ENCODE data around the gene GPR148.

The GPR148 gene

GRCh38 chr2:130760754-130761751 lies 32.2 kb downstream of the GPR148 start:
- H3K36me3 Mint-ChIP-seq (ENCODE audit: low read depth): no peaks in the 10 kb centered on the region
- no peak overlapping the region for H3K27ac Mint-ChIP-seq
- H3K4me3 Mint-ChIP-seq: no peak overlapping the region
- no peaks in the 10 kb centered on the region for H3K9me3 Mint-ChIP-seq
- H3K4me1 Mint-ChIP-seq (ENCODE audit: low read depth): no peaks in the 10 kb centered on the region
- peaks cover 21% of the 10 kb centered on the region for H3K27me3 Mint-ChIP-seq

DNA sequence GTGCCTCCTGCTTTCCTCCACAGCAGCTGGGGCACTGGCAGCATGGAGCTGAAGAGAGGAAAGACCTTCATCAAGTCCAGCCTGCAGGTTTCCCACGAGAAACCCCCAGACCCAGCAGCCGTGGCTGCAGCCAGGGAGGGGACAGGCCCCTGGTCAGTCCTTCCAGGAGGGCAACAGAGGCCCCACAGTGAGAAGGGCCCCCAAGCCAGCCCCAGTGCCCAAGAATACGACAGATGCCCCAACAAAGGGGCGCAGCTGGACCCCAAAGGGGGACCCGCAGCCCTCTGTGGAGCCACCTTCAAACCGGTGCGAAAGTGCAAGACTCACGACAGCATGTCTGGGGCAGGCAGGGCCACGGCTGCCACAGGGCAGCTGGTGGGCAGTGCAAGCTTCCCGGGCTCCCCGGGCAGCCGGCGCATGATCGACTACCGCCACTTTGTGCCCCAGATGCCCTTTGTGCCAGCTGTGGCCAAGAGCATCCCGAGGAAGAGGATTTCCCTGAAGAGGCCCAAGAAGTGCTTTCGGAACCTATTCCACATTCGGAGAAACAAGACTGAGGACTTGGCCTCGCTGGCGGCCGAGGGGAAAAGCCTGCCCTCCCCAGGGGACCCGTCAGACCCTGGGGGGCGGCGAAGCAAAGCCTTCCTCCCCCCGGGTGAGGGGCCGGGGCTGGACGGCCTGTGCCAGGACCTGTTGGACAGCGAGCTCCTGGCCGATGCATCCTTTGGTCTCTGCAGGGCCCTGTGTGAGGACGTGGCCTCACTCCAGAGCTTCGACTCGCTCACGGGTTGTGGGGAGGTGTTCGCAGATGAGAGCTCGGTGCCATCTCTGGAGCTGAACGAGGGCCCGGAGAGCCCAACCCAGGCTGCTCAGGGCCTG lies 33.4 kb downstream of the GPR148 start:
- H3K9me3 Mint-ChIP-seq: no peaks in the 10 kb centered on the region
- H3K36me3 Mint-ChIP-seq (ENCODE audit: low read depth): no peaks in the 10 kb centered on the region
- no peak overlapping the region for H3K4me3 Mint-ChIP-seq
- no peak overlapping the region for H3K27ac Mint-ChIP-seq
- peaks cover 13% of the 10 kb centered on the region for H3K27me3 Mint-ChIP-seq
- H3K4me1 Mint-ChIP-seq (ENCODE audit: low read depth): no peaks in the 10 kb centered on the region

DNA sequence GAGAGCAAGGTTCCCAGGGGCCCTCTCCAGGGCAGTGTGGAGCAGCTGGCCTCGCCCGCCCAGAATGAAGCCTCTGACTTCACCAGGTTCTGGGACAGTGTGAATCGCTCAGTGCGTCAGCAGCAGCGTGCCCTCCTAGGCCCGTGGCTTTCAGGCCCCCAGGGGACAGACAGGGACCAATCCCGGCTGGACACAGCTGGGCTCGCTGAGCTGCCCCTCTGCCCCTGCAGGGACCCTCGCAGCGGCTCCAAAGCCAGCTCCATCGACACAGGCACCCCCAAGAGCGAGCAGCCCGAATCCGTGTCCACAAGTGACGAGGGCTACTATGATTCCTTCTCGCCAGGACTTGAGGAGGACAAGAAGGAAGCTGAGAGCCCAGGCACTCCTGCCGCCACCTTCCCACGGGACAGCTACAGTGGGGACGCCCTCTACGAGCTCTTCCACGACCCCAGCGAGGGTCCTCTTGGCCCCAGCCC lies 34.1 kb downstream of the GPR148 start:
- peaks cover 9% of the 10 kb centered on the region for H3K27me3 Mint-ChIP-seq
- H3K36me3 Mint-ChIP-seq (ENCODE audit: low read depth): no peaks in the 10 kb centered on the region
- H3K4me1 Mint-ChIP-seq (ENCODE audit: low read depth): no peaks in the 10 kb centered on the region
- no peaks in the 10 kb centered on the region for H3K9me3 Mint-ChIP-seq
- no peak overlapping the region for H3K4me3 Mint-ChIP-seq
- H3K27ac Mint-ChIP-seq: no peak overlapping the region

DNA sequence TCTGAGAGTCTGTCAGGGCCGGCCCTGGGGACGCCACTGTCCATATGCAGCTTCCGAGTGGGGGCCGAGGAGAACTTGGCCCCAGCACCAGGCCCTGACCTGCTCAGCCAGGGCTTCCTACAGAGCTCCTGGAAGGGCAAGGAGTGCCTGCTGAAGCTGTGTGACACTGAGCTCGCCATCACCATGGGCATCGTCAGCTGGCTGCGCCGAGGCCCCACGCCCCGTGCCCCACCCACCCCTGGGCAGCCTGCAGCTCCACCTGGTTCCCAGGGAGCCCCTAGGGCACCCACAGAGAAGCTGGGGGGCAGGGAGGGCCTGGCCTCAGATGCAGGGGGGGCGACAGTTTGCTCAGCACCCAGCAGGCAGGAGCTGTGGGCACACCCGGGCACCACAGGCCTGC lies 34.5 kb downstream of the GPR148 start:
- Mint-ChIP-seq H3K27ac (no peak overlapping the region), H3K4me3 (no peak overlapping the region), H3K36me3 (ENCODE audit: low read depth) (no peaks in the 10 kb centered on the region), H3K27me3 (peaks cover 4% of the 10 kb centered on the region), H3K4me1 (ENCODE audit: low read depth) (no peaks in the 10 kb centered on the region), H3K9me3 (no peaks in the 10 kb centered on the region)

DNA sequence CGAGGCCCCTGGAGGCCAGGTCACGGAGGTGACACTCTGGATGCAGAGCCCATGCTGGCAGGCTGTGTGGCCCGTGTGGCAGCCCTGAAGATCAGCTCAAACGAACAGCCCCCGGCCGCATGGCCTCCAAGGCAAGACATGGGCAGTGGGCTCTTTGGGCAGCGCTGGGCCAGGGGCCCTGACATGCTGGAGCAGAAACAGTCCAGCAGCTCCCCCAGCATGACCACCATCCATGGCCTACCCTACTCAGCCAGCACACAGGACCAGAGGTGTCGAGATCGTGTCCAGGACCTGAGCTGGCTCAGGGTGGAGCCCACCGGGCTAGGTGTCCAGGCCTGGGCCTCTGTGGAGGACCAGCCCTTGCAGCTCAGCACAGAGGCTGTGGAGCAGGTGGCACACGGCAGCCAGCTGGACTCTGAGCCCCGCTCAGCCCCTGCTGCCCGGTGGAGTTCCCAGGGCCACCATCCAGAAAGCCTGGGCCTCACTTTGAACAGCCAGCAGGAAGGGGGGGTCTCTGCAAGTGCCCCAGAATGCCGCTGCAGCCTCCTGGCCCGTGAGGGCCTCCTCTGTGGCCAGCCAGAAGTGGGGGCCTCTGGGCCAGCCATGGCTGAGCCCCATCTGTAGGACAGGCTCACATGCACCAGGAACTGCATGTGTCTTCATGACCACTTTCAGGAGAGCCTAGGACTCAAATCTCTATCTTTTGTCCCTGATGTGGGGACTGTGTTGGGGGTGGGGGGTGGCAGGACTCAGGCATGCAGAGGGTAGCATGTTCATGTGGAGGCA lies 35.4 kb downstream of the GPR148 start:
- no peaks in the 10 kb centered on the region for H3K4me1 Mint-ChIP-seq (ENCODE audit: low read depth)
- H3K4me3 Mint-ChIP-seq: no peak overlapping the region
- no peaks in the 10 kb centered on the region for H3K9me3 Mint-ChIP-seq
- peaks cover 5% of the 10 kb centered on the region for H3K27me3 Mint-ChIP-seq
- H3K36me3 Mint-ChIP-seq (ENCODE audit: low read depth): no peaks in the 10 kb centered on the region
- no peak overlapping the region for H3K27ac Mint-ChIP-seq

DNA sequence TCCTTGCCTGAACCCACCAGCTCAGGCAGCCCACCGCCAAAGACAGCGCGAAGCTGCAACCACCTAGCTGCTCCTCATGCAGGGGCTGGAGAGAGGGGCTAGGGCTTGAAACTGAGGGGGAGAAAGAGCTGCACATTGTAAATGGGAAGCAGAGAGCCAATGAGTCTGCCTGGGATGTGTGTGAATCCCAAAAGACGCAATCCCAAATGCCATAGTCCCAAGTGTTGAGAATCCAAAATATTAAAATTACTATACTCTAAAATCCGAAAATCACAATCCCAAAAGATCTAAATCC lies 35.9 kb downstream of the GPR148 start:
- Mint-ChIP-seq H3K27ac (no peak overlapping the region), H3K4me3 (no peak overlapping the region), H3K36me3 (ENCODE audit: low read depth) (no peaks in the 10 kb centered on the region), H3K4me1 (ENCODE audit: low read depth) (no peaks in the 10 kb centered on the region), H3K27me3 (peaks cover 11% of the 10 kb centered on the region), H3K9me3 (no peaks in the 10 kb centered on the region)

DNA sequence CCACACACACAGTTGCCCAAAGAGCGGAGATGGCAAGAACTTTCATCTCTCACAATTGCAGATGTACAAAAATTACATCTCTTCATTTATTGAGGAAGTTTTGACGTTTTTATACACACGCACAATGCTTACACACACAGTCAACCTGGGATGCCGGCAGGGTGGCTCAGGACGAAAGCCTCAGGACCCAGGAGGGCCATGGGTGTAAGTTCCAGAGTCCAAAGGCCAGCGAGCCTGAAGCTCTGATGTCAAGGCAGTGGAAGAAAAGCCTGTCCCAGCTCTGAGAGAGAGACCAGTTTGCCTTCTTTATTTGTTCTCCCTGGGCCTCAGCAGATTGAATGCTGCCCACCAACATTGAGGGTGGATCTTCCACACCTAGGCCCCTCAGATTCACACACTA lies 36.6 kb downstream of the GPR148 start:
- Mint-ChIP-seq H3K9me3 (no peaks in the 10 kb centered on the region), H3K4me3 (no peak overlapping the region), H3K27ac (no peak overlapping the region), H3K36me3 (ENCODE audit: low read depth) (no peaks in the 10 kb centered on the region), H3K4me1 (ENCODE audit: low read depth) (no peaks in the 10 kb centered on the region), H3K27me3 (peaks cover 11% of the 10 kb centered on the region)

- Mint-ChIP-seq H3K27me3 (peaks cover 11% of the 10 kb centered on the region), H3K4me1 (ENCODE audit: low read depth) (no peaks in the 10 kb centered on the region), H3K36me3 (ENCODE audit: low read depth) (no peaks in the 10 kb centered on the region), H3K4me3 (no peak overlapping the region), H3K9me3 (no peaks in the 10 kb centered on the region), H3K27ac (no peak overlapping the region)
Measured at GRCh38 chr2:130766037-130766436, 37.2 kb downstream of the GPR148 start.

DNA sequence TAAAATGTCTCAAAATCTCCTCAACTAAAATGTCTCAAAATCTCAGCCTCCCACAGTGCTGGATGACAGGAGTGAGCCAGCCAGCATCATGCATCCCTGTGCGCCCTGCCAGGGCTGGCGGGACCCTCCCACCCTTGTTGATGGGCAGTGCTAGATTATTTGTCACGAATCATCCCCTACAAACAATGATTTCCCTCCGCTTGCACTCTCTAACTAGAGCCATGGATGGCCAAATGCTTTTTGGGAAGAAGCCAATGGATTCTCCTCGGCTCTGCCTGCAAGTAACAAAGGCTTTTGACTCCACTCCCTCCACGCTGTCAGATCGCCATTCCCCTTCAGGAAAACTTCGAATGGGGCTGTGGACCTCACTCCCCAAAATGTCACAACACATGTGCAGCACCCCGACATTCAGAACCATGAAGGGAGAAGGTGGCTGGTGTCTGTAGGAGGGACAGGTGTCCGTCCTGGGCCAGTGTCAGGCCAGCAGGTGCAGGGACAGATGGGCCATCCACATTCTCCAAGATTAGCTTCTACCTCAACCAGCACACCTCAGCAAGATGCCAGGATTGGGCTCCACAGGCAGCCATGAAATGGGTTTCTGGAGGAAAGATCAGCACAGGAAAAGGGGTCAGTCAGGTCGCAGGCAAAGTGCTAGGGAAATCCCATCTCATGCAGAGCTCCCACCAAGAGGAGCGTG lies 38.0 kb downstream of the GPR148 start:
- Mint-ChIP-seq H3K4me3 (no peak overlapping the region), H3K27ac (no peak overlapping the region), H3K36me3 (ENCODE audit: low read depth) (no peaks in the 10 kb centered on the region), H3K9me3 (no peaks in the 10 kb centered on the region), H3K4me1 (ENCODE audit: low read depth) (no peaks in the 10 kb centered on the region), H3K27me3 (peaks cover 11% of the 10 kb centered on the region)

DNA sequence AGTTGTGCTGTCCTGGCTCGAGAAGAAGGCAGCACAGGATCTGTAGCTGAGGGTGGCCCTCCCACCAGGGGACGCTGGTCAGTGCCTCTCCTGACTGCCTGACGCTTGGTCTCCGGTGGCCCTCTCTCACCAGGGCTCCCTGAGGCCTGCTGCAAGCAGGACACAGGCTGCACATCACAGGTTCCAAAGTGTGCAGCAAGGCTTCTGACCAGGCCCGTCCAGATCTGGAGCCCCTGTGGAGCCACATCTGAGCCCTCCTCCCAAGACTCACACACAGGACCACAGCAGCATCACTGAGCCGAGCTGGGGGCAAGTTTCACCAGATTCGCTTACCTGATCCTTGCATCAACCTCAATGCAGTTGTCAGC lies 38.5 kb downstream of the GPR148 start:
- Mint-ChIP-seq H3K27me3 (peaks cover 12% of the 10 kb centered on the region), H3K36me3 (ENCODE audit: low read depth) (no peaks in the 10 kb centered on the region), H3K4me3 (no peak overlapping the region), H3K4me1 (ENCODE audit: low read depth) (no peaks in the 10 kb centered on the region), H3K27ac (no peak overlapping the region), H3K9me3 (no peaks in the 10 kb centered on the region)

DNA sequence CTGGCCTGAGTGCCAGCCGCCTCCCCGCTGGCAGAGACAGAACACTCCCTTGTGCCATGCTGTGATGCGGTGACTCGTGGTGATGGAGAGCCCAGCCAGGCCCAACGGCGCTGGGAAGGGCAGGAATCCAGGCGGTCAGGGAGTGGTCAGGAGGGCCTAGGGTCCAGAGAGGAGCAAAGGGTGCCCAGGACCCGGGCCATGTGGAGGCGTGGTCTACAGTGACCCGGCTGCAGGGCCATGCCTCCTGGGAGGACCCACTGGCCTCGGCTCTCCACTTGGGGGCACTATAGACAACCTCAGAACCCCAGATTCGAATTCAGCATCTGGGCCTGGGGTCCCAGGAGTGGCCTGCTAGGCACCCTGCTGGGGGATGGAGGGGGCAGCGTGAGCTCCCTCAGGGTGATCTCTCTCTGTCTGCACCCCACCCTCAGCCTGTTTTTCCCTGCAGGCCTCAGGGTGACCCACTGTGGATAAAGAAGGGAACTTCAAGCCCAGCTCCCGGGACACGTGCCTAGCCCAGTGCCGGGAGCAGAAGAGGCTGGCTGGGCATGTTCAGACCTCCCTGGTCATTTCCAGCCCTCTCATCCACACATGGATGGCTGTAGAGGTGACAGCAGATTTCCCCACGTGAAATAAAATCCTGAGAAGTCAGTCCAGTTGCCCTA lies 39.5 kb downstream of the GPR148 start:
- Mint-ChIP-seq H3K4me3 (no peak overlapping the region), H3K9me3 (no peaks in the 10 kb centered on the region), H3K36me3 (ENCODE audit: low read depth) (no peaks in the 10 kb centered on the region), H3K4me1 (ENCODE audit: low read depth) (no peaks in the 10 kb centered on the region), H3K27me3 (peaks cover 16% of the 10 kb centered on the region), H3K27ac (no peak overlapping the region)

- Mint-ChIP-seq H3K27me3 (peaks cover 16% of the 10 kb centered on the region), H3K36me3 (ENCODE audit: low read depth) (no peaks in the 10 kb centered on the region), H3K4me1 (ENCODE audit: low read depth) (no peaks in the 10 kb centered on the region), H3K9me3 (no peaks in the 10 kb centered on the region), H3K4me3 (no peak overlapping the region), H3K27ac (no peak overlapping the region)
Measured at GRCh38 chr2:130769343-130769907, 40.6 kb downstream of the GPR148 start.

- H3K9me3 Mint-ChIP-seq: no peaks in the 10 kb centered on the region
- H3K27ac Mint-ChIP-seq: no peak overlapping the region
- no peak overlapping the region for H3K4me3 Mint-ChIP-seq
- no peaks in the 10 kb centered on the region for H3K4me1 Mint-ChIP-seq (ENCODE audit: low read depth)
- no peaks in the 10 kb centered on the region for H3K36me3 Mint-ChIP-seq (ENCODE audit: low read depth)
- peaks cover 18% of the 10 kb centered on the region for H3K27me3 Mint-ChIP-seq
Measured at GRCh38 chr2:130776550-130776949, 47.7 kb downstream of the GPR148 start.
